Naive thymus-derived CD4-positive, alpha-beta T cell (primary cell): ENCODE data around the gene TAPBPL. TPM values are rescaled to one million over a fixed set of nuclear protein-coding genes. Genes with fewer than 3 reads are reported as not detected.

Source experiments
- ATAC-seq: fragments of 150-1000 bp; cut with Tn5 transposase; 2 replicates; pipeline ENCODE4 v1.10.0; 2021; ENCODE audit warnings: mild to moderate bottlenecking, moderate library complexity
- CTCF ChIA-PET: fragments of 350-600 bp; sonication (Branson Sonifier 250); formaldehyde crosslinking; loops from one replicate; lab custom pipeline; 2021; ENCODE audit warnings: antibody characterized with exemption; lab: Charles Lee
- POLR2A ChIA-PET: fragments of 350-600 bp; sonication (Branson Sonifier 250); formaldehyde crosslinking; loops from one replicate; lab custom pipeline; 2021; ENCODE audit warnings: antibody characterized with exemption, inconsistent platforms; lab: Charles Lee
- DNase-seq, 9 donors: peaks; one replicate each; pipeline versions ENCODE4 v3.0.0 to v3.0.0-alpha.2; 2020 to 2022; ENCODE audit warnings: mixed read lengths in 1 of 9
- H3K27ac ChIP-seq: one replicate; pipeline ENCODE4 v1.7.0; 2013; ENCODE audit warnings: mild to moderate bottlenecking, low read depth, low read length, moderate library complexity
- H3K27me3 ChIP-seq, 2 donors: one replicate each; pipeline ENCODE4 v1.7.0; 2013; ENCODE audit warnings: low read length in 2 of 2, mild to moderate bottlenecking in 2 of 2, moderate library complexity in 2 of 2; ENCODE audit not compliant: control insufficient read depth in 2 of 2, insufficient read depth in 2 of 2
- H3K36me3 ChIP-seq, 3 experiments: 1 replicate in 2 of 3; 2 replicates in 1 of 3; pipeline ENCODE4 v1.7.0; 2013; ENCODE audit warnings: low read length in 3 of 3, mild to moderate bottlenecking in 3 of 3, moderate library complexity in 1 of 3; ENCODE audit not compliant: insufficient read depth in 3 of 3, control insufficient read depth in 2 of 3
- H3K4me1 ChIP-seq, 2 donors: one replicate each; pipeline ENCODE4 v1.7.0; 2013; ENCODE audit warnings: low read length in 2 of 2, mild to moderate bottlenecking in 2 of 2, moderate library complexity in 1 of 2; ENCODE audit not compliant: control insufficient read depth in 2 of 2, insufficient read depth in 2 of 2
- H3K4me3 ChIP-seq: 2 replicates; pipeline ENCODE4 v1.7.0; 2013; ENCODE audit warnings: mild to moderate bottlenecking, low read length
- H3K9me3 ChIP-seq, 3 experiments: 1 replicate in 2 of 3; 2 replicates in 1 of 3; pipeline ENCODE4 v1.7.0; 2013; ENCODE audit warnings: low read length in 3 of 3; ENCODE audit not compliant: control insufficient read depth in 2 of 3
- H3K27ac Mint-ChIP-seq, 9 donors: one replicate each; pipeline ENCODE4 v1.8.0; 2020 to 2022; ENCODE audit warnings: mixed read lengths in 9 of 9, mild to moderate bottlenecking in 8 of 9, moderate library complexity in 5 of 9, inconsistent platforms in 2 of 9
- H3K27me3 Mint-ChIP-seq, 5 donors: one replicate each; pipeline ENCODE4 v1.8.0; 2021 to 2022; ENCODE audit warnings: mixed read lengths in 5 of 5, mild to moderate bottlenecking in 1 of 5
- H3K36me3 Mint-ChIP-seq, 5 donors: one replicate each; pipeline ENCODE4 v1.8.0; 2020 to 2022; ENCODE audit warnings: mixed read lengths in 5 of 5, mild to moderate bottlenecking in 3 of 5, inconsistent platforms in 1 of 5
- H3K4me1 Mint-ChIP-seq, 7 donors: one replicate each; pipeline ENCODE4 v1.8.0; 2020 to 2022; ENCODE audit warnings: mixed read lengths in 7 of 7, mild to moderate bottlenecking in 3 of 7, inconsistent platforms in 1 of 7
- H3K4me3 Mint-ChIP-seq, 10 donors: one replicate each; pipeline ENCODE4 v1.8.0; 2020 to 2022; ENCODE audit warnings: mild to moderate bottlenecking in 10 of 10, mixed read lengths in 10 of 10, moderate library complexity in 6 of 10, inconsistent platforms in 2 of 10
- H3K9me3 Mint-ChIP-seq, 11 donors: one replicate each; pipeline ENCODE4 v1.8.0; 2020 to 2022; ENCODE audit warnings: mixed read lengths in 11 of 11, mild to moderate bottlenecking in 4 of 11, inconsistent platforms in 1 of 11, moderate library complexity in 1 of 11
- intact Hi-C, 2 donors: fragments of 100-400 bp; cut with micrococcal nuclease; formaldehyde crosslinking; loops; one replicate each; pipeline ENCODE4 v1.15.1; 2023
- polyA plus RNA-seq, 2 donors: library from polyadenylated mRNA; unstranded; fragments of 300-500 nt; fragmentation: Illumina TruSeq; gene quantifications; one replicate each; pipeline ENCODE4 v1.2.3, GENCODE V29; 2021
- total RNA-seq, 6 experiments: library from RNA in 5 of 6; stranded (reverse) in 5 of 6; gene quantifications; 1 replicate in 5 of 6; 2 replicates in 1 of 6; pipeline ENCODE4 v1.2.3 and lab custom pipeline; 2021 to 2026

Gene TAPBPL
- total and polyA plus RNA-seq, 7 experiments from 2014 or later = 23.0 to 104 (median 52.9) TPM

DNA sequence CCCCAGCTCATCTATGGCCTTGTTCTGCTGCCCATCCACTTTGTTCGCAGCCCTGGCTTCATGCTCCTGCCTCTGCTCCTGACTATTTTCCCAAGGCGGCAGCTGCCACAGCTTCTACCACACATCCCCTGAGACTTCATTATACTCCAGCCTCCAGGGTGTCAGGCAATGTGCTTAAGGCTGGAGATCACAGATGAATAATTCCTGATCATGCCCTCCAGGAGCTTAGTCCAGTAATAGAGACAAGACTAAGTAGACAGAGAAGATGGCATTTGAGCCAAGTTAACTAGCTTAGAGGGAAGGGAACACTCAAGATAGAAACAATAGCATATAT, 7.1 kb downstream of the TAPBPL start:
- no peaks in the 10 kb centered on the region for H3K9me3 ChIP-seq
- POLR2A ChIA-PET = interaction anchor here (1.2 to 16.5 kb wide), 6 partner anchors 12 to 122 kb away, joined by 5 to 726 read pairs (median 85); partner anchors contain the start of genes CD27, MRPL51, TAPBPL and VAMP1
- peak overlapping the region in 7 of 10 donors; percentile 37 to 66 (median 57) for H3K4me3 Mint-ChIP-seq
- H3K27ac ChIP-seq = peak overlapping the region; percentile 58
- CTCF ChIA-PET = interaction anchor here (0.9 to 2.5 kb wide), 5 partner anchors 10 to 35 kb away, joined by 3 to 8 read pairs (median 4); no protein-coding TSS in a partner anchor
- ATAC-seq (no peak), DNase-seq (no peak)
- no peak overlapping the region for H3K4me3 ChIP-seq
- peaks cover 54 to 94% (median 81%) of the 10 kb centered on the region in 7 donors for H3K4me1 Mint-ChIP-seq
- peaks cover 3 to 52% (median 28%) of the 10 kb centered on the region in 3 experiments for H3K36me3 ChIP-seq
- H3K4me1 ChIP-seq = peaks cover 46 to 70% of the 10 kb centered on the region in 2 donors
- peaks cover 19 to 69% (median 48%) of the 10 kb centered on the region in 5 donors for H3K36me3 Mint-ChIP-seq
- H3K27me3 Mint-ChIP-seq = no peaks in the 10 kb centered on the region
- intact Hi-C loops = no loop called here
- no peaks in the 10 kb centered on the region for H3K27me3 ChIP-seq
- H3K27ac Mint-ChIP-seq = peak overlapping the region; percentile 76 to 99 (median 95)
- no peaks in the 10 kb centered on the region for H3K9me3 Mint-ChIP-seq

DNA sequence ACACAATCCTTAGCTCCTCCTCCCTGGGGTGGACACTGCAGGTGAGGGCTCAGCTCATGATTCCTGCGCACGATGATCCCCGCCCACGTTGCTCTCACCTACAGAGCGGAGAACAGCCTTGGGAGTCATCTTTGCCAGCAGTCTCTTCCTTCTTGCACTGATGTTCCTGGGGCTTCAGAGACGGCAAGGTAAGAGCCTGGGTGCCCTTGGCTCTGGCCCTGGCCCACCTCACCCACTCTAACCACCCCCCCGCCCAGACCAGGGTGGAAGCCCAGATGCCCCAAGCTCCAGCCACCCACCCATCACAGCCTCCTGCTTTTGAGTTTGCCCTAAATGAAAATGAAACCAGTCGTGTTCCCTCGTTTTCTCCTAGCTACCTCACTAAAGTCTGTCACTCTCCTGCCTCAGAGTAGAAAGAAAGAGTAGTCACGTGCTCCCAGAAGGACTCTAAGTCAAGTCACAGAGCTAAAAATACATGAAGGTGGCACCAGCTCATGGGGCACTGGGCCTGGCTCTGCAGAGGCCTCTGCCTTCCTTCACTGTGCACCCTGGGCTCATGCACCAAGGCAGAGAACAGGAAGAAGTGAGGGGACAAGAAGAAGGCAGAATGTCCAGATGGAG, 9.0 kb downstream of the TAPBPL start:
- intact Hi-C loops = loop anchor here (1.0 to 5.0 kb wide), 5 partner anchors 9 to 292 kb away; partner anchors contain the start of genes TAPBPL (in 2 of the 2), CD27 (in 1 of the 2), IFFO1 (in 1 of the 2) and MLF2 (in 1 of the 2)
- peak overlapping the region; percentile 54 for H3K4me3 ChIP-seq
- H3K27ac ChIP-seq = peak overlapping the region; percentile 93
- H3K27ac Mint-ChIP-seq = peak overlapping the region; percentile 95 to 99 (median 98)
- H3K4me1 Mint-ChIP-seq = peaks cover 63 to 95% (median 83%) of the 10 kb centered on the region in 7 donors
- ChIA-PET POLR2A (interaction anchor here (0.6 to 16.5 kb wide), 15 partner anchors 10 to 138 kb away, joined by 3 to 726 read pairs (median 19); partner anchors contain the start of genes CD27, GAPDH, MRPL51 and TAPBPL), CTCF (interaction anchor here (1.0 to 6.8 kb wide), 10 partner anchors 9 to 319 kb away, joined by 3 to 201 read pairs (median 7); partner anchors contain the start of genes CD27, TAPBPL and VAMP1)
- H3K36me3 ChIP-seq = peaks cover 17 to 48% (median 28%) of the 10 kb centered on the region in 3 experiments
- DNase-seq (peak in 8 of 9 donors; percentile 37 to 74 (median 52)), ATAC-seq (peak; percentile 12)
- H3K27me3 ChIP-seq = no peaks in the 10 kb centered on the region
- H3K4me3 Mint-ChIP-seq = peak overlapping the region; percentile 74 to 89 (median 85)
- peaks cover 19 to 78% (median 54%) of the 10 kb centered on the region in 5 donors for H3K36me3 Mint-ChIP-seq
- no peaks in the 10 kb centered on the region for H3K9me3 ChIP-seq
- no peaks in the 10 kb centered on the region for H3K27me3 Mint-ChIP-seq
- H3K9me3 Mint-ChIP-seq = no peaks in the 10 kb centered on the region
- peaks cover 53 to 74% of the 10 kb centered on the region in 2 donors for H3K4me1 ChIP-seq

DNA sequence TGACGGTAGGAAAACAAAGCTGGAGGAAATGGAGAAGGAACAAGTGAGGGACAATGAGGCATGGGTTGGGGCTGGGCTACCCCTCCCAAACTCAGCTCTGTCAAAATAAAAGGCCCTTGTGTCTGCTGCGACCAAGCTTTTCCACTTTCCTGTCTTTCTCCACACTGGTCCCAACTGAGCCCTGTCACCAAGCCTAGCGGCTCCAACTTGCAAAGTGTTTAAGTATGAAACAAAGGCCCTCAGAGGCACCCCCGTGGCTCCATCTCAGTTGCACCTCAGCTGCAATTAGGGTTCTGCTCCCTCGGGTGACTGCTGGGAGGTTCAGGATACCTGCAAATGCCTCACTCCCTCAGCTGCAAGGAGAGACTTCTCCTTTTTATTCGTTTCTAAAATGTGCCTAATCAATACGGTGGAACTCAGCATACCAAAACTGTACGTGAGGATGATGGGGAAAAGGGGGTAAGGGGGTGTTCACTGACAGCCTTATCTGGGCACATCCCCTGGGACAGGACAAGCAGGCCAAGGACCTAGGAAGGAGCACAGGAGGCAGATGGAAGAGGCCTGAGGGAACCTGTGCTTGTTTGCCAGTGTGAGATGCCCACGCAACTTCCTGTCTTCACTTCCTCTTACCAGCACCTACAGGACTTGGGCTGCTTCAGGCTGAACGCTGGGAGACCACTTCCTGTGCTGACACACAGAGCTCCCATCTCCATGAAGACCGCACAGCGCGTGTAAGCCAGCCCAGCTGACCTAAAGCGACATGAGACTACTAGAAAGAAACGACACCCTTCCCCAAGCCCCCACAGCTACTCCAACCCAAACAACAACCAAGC, 9.8 kb downstream of the TAPBPL start:
- DNase-seq (peak; percentile 41 to 91 (median 87)), ATAC-seq (peak; percentile 93)
- Mint-ChIP-seq H3K27me3 (no peaks in the 10 kb centered on the region), H3K4me3 (peak overlapping the region; percentile 74 to 89 (median 85)), H3K36me3 (peaks cover 19 to 81% (median 54%) of the 10 kb centered on the region in 5 donors), H3K4me1 (peaks cover 66 to 95% (median 87%) of the 10 kb centered on the region in 7 donors), H3K9me3 (no peaks in the 10 kb centered on the region), H3K27ac (peak overlapping the region; percentile 95 to 99 (median 98))
- peak overlapping the region; percentile 93 for H3K27ac ChIP-seq
- H3K4me1 ChIP-seq = peaks cover 59 to 81% of the 10 kb centered on the region in 2 donors
- no peaks in the 10 kb centered on the region for H3K9me3 ChIP-seq
- intact Hi-C loops = loop anchor here (1.0 to 5.0 kb wide), 11 partner anchors 9 to 292 kb away; partner anchors contain the start of genes CD27 (in 2 of the 2), TAPBPL (in 2 of the 2), VAMP1 (in 2 of the 2) and GAPDH (in 1 of the 2)
- peaks cover 19 to 51% (median 32%) of the 10 kb centered on the region in 3 experiments for H3K36me3 ChIP-seq
- H3K4me3 ChIP-seq = peak overlapping the region; percentile 54
- POLR2A ChIA-PET = interaction anchor here (0.6 to 16.5 kb wide), 19 partner anchors 9 to 328 kb away, joined by 3 to 726 read pairs (median 8); partner anchors contain the start of genes CD27, CD4, GAPDH and MRPL51
- CTCF ChIA-PET = interaction anchor here (0.5 to 6.8 kb wide), 17 partner anchors 9 to 319 kb away, joined by 3 to 201 read pairs (median 4); partner anchors contain the start of genes CD27, TAPBPL and VAMP1
- no peaks in the 10 kb centered on the region for H3K27me3 ChIP-seq

DNA sequence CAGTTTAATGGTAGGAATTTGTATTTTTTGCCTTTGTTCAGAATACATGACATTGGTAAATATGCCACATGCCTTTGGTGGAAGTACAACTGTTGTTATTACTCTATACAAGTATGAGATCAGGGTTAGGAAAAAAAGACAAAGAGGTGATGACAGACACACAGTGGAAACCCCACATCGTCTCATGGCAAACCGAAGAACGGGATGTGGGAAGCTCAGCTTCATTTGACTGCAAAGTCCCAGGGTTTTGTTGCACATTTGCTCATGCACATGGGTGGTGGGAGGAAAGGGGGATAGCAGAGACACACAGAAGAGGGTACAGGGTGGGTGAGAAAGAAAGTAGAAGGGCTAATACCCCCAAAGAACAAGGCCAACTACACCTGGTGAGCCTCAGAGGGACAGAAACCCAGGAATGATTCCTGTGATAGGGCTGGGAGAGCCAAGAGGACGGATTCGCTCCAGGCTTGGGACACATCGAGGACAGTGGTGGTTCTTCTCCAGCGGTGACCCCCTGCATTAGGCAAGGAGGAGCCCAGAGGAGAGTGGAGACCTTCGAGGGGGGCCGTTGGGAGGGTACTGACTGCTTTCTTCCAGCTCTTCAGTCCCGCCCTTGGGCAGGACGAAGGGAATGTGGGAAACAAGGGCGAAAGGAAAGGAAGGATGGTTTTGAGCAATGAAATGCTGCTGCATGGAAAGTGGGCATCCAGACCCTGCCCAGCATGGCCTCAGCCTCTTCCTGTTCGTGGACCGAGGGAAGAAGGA, 10.6 kb downstream of the TAPBPL start:
- peaks cover 19 to 44% (median 32%) of the 10 kb centered on the region in 3 experiments for H3K36me3 ChIP-seq
- Mint-ChIP-seq H3K4me1 (peaks cover 61 to 95% (median 88%) of the 10 kb centered on the region in 7 donors), H3K4me3 (peak overlapping the region; percentile 74 to 89 (median 85)), H3K36me3 (peaks cover 14 to 83% (median 48%) of the 10 kb centered on the region in 5 donors), H3K27me3 (no peaks in the 10 kb centered on the region), H3K27ac (peak overlapping the region; percentile 95 to 99 (median 98)), H3K9me3 (no peaks in the 10 kb centered on the region)
- H3K9me3 ChIP-seq = no peaks in the 10 kb centered on the region
- H3K4me3 ChIP-seq = peak overlapping the region; percentile 40
- peaks cover 59 to 74% of the 10 kb centered on the region in 2 donors for H3K4me1 ChIP-seq
- H3K27me3 ChIP-seq = no peaks in the 10 kb centered on the region
- DNase-seq (peak in 2 of 9 donors; percentile 57 to 76), ATAC-seq (peak; percentile 45)
- ChIA-PET CTCF (interaction anchor here (0.7 to 6.8 kb wide), 15 partner anchors 8 to 140 kb away, joined by 3 to 201 read pairs (median 8); partner anchors contain the start of genes CD27, GAPDH, TAPBPL and VAMP1), POLR2A (interaction anchor here (0.6 to 16.5 kb wide), 21 partner anchors 8 to 327 kb away, joined by 3 to 726 read pairs (median 7); partner anchors contain the start of genes CD27, CD4, COPS7A and GAPDH)
- intact Hi-C loops = loop anchor here (1.0 to 5.0 kb wide), 8 partner anchors 8 to 201 kb away; partner anchors contain the start of genes VAMP1 (in 2 of the 2), CD27 (in 1 of the 2), GAPDH (in 1 of the 2) and IFFO1 (in 1 of the 2)
- H3K27ac ChIP-seq = peak overlapping the region; percentile 93

DNA sequence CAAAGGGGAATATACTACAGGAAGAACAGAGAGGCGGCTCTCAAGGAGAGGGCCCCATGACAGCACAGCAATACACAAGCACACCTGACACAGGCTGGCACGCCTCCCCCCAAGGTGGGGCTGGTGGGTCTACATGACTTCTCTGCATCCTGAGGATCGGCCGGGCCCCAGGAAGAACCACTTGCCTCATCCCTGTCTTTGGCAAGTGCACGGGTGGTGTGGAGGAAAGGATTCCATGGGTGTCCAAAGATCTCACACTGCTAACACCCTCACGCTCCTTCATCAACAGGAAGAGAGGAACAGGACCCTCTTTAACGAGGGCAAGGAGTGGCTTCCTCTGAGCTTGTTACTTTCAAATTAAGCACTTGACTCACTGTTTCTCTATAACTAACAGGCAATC, 11.4 kb downstream of the TAPBPL start:
- Histone ChIP-seq H3K36me3 (peaks cover 19 to 36% (median 31%) of the 10 kb centered on the region in 3 experiments), H3K27ac (peak overlapping the region; percentile 93), H3K27me3 (no peaks in the 10 kb centered on the region), H3K4me3 (peak overlapping the region; percentile 40), H3K9me3 (no peaks in the 10 kb centered on the region), H3K4me1 (peaks cover 64 to 78% of the 10 kb centered on the region in 2 donors)
- ATAC-seq = peak; percentile 21
- Mint-ChIP-seq H3K27ac (peak overlapping the region; percentile 95 to 99 (median 98)), H3K36me3 (peaks cover 13 to 86% (median 50%) of the 10 kb centered on the region in 5 donors), H3K9me3 (no peaks in the 10 kb centered on the region), H3K4me1 (peaks cover 62 to 100% (median 92%) of the 10 kb centered on the region in 7 donors), H3K4me3 (peak overlapping the region; percentile 74 to 89 (median 85)), H3K27me3 (no peaks in the 10 kb centered on the region)
- POLR2A ChIA-PET = interaction anchor here (0.8 to 16.5 kb wide), 19 partner anchors 8 to 261 kb away, joined by 3 to 726 read pairs (median 8); partner anchors contain the start of genes CD27, COPS7A, GAPDH and MRPL51
- CTCF ChIA-PET = interaction anchor here (1.0 to 6.8 kb wide), 14 partner anchors 11 to 140 kb away, joined by 3 to 201 read pairs (median 8); partner anchors contain the start of genes CD27, GAPDH and TAPBPL
- intact Hi-C loops = loop anchor here (2.0 to 5.0 kb wide), 2 partner anchors 30 to 94 kb away; partner anchors contain the start of genes IFFO1 (in 1 of the 2) and MRPL51 (in 1 of the 2)
- peak in 6 of 9 donors; percentile 41 to 57 (median 47) for DNase-seq
